G401.6 (cell line): ENCODE data around the gene C15orf62.
A peak's percentile ranks its signal among the peaks of the same experiment; 100 is the strongest.

Experiments
- FAIRE-seq: peaks from 2 replicates; lab custom pipeline; 2012; peaks lifted over from hg19 to GRCh38; lab: Jason Lieb, UNC

The C15orf62 gene

GRCh38 chr15:40785164-40785563, 15.4 kb downstream of the C15orf62 start:
- peak; percentile 60 for FAIRE-seq

- no peak for FAIRE-seq
Measured at GRCh38 chr15:40785814-40786213, 16.0 kb downstream of the C15orf62 start.

DNA sequence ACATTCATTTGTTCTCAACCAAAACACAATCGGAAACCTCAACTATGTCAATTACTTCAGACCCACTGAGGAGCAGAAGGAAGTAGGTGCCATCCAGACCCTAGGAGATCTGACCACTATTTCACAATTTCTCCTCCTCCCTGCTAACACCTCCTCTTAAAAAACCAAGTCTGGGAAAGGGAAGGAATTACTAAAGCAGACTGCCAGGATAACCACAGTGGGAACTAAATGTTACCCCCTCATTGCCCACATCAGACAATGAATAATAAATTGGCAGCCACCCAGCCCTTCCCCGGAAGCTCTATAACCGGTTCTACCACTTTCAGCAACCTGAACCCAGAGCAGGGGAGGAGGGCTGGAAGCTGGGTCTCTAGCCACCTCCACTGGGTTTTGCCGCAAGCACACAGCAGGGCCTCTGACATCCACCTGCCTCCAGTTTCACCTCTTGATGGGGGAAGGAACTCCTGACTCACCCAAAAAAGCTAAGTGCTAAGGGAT, 17.6 kb downstream of the C15orf62 start:
- FAIRE-seq = no peak

DNA sequence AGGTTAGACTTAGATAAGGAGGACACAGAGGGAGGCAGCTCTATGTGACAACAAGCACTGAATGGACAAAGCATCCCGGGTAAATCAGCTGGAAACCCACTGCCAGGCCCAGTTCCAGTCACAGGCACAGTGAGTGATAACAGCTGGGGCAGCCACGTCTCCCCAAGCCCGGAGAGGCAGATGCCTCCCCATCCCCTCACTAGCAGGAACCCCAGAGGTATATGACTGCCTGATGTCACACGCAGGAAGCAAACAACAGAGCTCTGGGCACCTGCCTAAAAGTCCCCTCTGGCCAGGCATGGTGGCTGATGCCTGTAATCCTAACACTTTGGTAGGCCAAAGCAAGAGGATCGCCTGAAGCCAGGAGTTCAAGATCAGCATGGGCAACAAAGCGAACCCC, 18.2 kb downstream of the C15orf62 start:
- FAIRE-seq = no peak

- FAIRE-seq = no peak
Measured at GRCh38 chr15:40789119-40789518, 19.3 kb downstream of the C15orf62 start.

- no peak for FAIRE-seq
Measured at GRCh38 chr15:40789999-40790398, 20.2 kb downstream of the C15orf62 start.

DNA sequence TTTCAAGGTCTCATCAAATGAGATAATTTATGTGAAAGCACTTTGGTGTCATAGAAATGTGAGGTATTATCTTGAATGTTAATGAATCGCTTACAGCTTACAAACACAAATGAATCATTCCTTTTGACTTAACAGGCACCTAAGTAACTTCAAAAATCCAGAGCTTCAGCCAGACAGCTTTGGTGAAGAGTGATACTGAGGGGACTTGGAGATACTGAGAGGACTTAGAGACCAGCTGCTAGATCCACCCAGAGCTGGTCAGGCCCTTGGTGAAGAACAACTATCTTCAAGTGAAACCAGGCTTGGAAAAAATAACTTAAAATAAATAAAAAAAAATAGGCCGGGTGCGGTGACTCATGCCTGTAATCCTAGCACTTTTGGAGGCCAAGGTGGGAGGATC, 20.9 kb downstream of the C15orf62 start:
- no peak for FAIRE-seq

GRCh38 chr15:40792394-40792793, 22.6 kb downstream of the C15orf62 start:
- FAIRE-seq = no peak

GRCh38 chr15:40793216-40793989, 23.6 kb downstream of the C15orf62 start:
- FAIRE-seq = no peak

- FAIRE-seq = no peak
Measured at GRCh38 chr15:40796041-40796440, 26.3 kb downstream of the C15orf62 start.

DNA sequence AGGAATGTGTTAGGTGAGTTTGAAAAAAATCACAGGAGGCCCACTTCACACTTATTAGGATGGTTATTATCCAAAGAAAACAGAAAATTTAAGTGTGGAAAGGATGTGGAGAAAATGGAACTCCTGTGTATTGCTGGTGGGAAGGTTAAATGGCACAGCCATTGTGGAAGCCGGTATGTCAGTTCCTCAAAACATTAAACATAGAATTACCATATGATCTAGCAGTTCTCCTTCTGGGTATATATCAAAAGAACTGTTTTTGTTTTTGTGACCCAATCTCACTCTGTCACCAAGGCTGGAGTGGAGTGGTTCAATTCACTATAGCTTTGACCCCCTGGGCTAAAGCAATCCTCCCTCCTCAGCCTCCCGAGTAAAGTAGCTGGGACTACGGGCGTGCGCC, 26.7 kb downstream of the C15orf62 start:
- no peak for FAIRE-seq

- FAIRE-seq = no peak
Measured at GRCh38 chr15:40799523-40799922, 29.7 kb downstream of the C15orf62 start.

DNA sequence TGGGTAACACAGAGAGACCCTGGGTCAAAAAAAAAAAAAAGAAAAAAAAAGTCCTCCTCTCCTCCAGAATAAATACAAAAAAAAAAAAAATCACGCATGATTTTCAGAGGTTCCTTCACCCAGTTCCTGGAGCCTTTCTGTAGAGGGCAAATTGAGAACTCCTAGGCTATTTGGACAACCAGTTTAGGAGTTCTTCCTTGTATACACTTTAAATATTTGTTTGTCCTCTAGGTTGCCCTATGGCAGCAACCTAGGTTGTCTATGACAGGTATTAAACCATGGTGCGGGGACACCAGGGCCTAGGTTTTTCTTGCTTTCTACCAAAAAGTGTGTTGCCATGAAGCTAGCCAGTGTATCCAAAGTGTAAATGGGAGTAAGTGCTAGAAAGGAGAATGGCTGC, 33.3 kb downstream of the C15orf62 start:
- no peak for FAIRE-seq

- no peak for FAIRE-seq
Measured at GRCh38 chr15:40803688-40804087, 33.9 kb downstream of the C15orf62 start.

GRCh38 chr15:40806672-40807027, 36.9 kb downstream of the C15orf62 start:
- FAIRE-seq = no peak

DNA sequence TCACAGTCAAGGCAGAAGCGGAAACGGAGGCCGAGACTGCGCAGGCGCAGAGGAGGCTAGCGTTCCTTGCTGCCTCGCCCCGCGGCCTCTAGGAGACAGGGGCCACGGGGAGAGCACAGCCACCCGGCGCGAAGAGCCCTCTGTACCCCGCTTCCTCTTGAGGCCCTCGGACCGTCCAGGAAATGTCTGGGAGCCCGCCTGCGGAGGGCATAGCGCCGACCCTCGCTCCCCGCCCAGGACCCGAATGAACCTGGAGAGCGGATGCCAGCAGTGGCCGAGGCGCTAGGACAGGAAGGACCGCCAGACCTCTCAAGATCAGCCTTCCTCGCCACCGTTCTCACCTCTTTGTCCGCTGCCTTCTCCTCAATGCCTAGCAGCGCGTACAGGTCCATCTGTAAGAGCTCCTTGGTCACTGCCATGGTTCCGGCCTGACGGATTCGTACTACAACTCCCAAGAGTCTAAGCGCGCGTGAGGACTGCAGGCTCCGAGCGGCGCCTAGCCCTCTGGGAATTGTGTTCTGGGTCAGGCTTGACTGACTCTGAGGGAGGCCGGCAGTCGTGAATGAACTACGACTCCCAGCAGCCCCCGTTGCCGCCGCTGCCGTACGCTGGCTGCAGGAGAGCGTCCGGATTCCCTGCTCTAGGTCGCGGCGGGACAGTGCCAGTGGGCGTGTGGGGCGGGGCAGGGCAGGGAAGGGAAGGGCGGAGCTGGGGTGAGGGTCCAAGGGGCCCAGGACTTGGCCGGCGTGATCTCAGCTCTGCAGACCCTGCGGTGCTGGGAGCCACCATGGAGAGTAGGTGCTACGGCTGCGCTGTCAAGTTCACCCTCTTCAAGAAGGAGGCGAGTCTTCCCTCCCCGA, 37.5 kb downstream of the C15orf62 start, which contains the start of the genes DNAJC17 and ZFYVE19:
DNAJC17 (minus strand) TSS at position 446 of the 860 bp plus-strand sequence; CDS start at position 419, 27 bp downstream.
ZFYVE19 (plus strand) TSS at position 62 of the 860 bp plus-strand sequence; CDS start at position 563, 501 bp downstream.
- peak; percentile 94 for FAIRE-seq

- FAIRE-seq = no peak
Measured at GRCh38 chr15:40807888-40808461, 38.2 kb downstream of the C15orf62 start.

- FAIRE-seq = no peak
Measured at GRCh38 chr15:40808861-40809450, 39.2 kb downstream of the C15orf62 start.

- FAIRE-seq = no peak
Measured at GRCh38 chr15:40812721-40813425, 43.1 kb downstream of the C15orf62 start.

DNA sequence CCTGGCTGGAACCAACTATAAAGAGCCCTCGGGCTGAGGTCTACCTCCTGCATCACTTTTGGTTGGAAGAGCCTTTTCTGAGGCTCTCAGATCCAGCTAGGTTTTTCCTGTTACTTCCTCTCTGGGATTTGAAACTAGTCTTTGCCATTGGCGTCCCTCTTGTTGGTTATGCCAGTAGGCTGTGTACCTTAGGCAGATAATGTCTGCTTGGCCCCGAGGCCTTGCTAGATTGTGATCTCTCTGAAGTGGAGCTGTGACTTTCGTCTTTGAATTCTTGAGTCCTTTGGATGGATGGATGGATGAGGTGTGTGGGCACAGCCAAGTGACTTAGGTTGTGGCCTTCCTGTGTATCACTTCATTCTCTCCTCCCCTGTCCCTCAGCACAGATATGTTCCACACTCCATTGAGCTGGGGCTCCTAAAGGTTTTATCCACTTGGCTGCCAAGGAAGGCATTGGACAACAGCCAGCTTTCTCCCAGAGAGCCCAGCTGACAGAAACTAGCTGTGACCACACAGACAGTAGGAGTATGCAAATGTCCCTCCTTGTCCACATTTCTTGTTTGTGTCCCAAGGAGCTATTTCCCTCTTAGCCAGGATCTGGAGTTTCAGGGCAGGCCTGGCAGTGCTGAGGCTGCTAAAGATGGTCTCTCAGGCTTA, 45.4 kb downstream of the C15orf62 start:
- no peak for FAIRE-seq

DNA sequence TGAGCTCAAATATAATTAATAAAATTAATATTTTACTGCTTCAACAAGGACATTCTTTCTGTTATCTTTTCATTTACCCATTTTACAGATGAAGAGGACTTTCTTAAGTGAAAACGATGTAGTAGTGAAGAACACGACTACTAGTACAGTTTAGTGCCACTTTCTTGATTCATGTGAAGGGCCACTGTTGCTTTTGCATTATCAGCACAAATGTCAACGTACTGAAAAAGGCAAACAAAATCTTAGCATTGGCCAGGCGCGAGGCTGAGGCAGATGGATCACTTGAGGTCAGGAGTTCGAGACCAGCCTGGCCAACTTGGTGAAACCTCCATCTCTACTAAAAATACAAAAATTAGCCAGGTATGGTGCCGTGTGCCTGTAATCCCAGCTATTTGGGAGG, 49.3 kb downstream of the C15orf62 start:
- no peak for FAIRE-seq
